Ishikawa (cell line): ENCODE data around the gene HTT.

Experiments
- CEBPB ChIP-seq: IDR thresholded peaks from 2 replicates; pipeline ENCODE4 v1.6.1; 2012
- CREB1 ChIP-seq: IDR thresholded peaks from 2 replicates; pipeline ENCODE4 v1.6.1; 2012; ENCODE audit warnings: low read depth
- EGR1 ChIP-seq: IDR thresholded peaks from 2 replicates; pipeline ENCODE4 v1.6.1; 2012
- EP300 ChIP-seq: IDR thresholded peaks from 2 replicates; pipeline ENCODE4 v1.6.1; 2012; ENCODE audit warnings: borderline replicate concordance
- FOXM1 ChIP-seq: IDR thresholded peaks from 2 replicates; pipeline ENCODE4 v1.6.1; 2012; ENCODE audit warnings: low read depth, borderline replicate concordance
- MAX ChIP-seq: IDR thresholded peaks from 2 replicates; pipeline ENCODE4 v1.6.1; 2012
- NFIC ChIP-seq: IDR thresholded peaks from 2 replicates; pipeline ENCODE4 v1.6.1; 2012
- RAD21 ChIP-seq: IDR thresholded peaks from 2 replicates; pipeline ENCODE4 v1.6.1; 2012; ENCODE audit warnings: low read depth
- TAF1 ChIP-seq: IDR thresholded peaks from 2 replicates; pipeline ENCODE4 v1.6.1; 2012; ENCODE audit warnings: low read depth, mild to moderate bottlenecking
- TCF12 ChIP-seq: IDR thresholded peaks from 2 replicates; pipeline ENCODE4 v1.6.1; 2012; ENCODE audit warnings: low read depth
- TEAD4 ChIP-seq: IDR thresholded peaks from 2 replicates; pipeline ENCODE4 v1.6.1; 2012
- YY1 ChIP-seq: IDR thresholded peaks from 2 replicates; pipeline ENCODE4 v1.6.1; 2012; ENCODE audit warnings: low read depth
- ZBTB7A ChIP-seq: IDR thresholded peaks from 2 replicates; pipeline ENCODE4 v1.6.1; 2012; ENCODE audit warnings: low read depth
- TF ChIP-seq, protein P1 (sequence below): IDR thresholded peaks from 2 replicates; pipeline ENCODE4 v1.6.1; 2012; ENCODE audit warnings: low read depth, mild to moderate bottlenecking
- TF ChIP-seq, protein P2 (sequence below): IDR thresholded peaks from 2 replicates; pipeline ENCODE4 v1.6.1; 2012

The HTT gene

GRCh38 chr4:3266076-3266475, 191.6 kb downstream of the HTT start:
- TF ChIP-seq EP300 (no peak), RAD21 (no peak), EGR1 (no peak), MAX (no peak), TCF12 (no peak), CEBPB (no peak), ZBTB7A (no peak), NFIC (no peak), CREB1 (no peak)

DNA sequence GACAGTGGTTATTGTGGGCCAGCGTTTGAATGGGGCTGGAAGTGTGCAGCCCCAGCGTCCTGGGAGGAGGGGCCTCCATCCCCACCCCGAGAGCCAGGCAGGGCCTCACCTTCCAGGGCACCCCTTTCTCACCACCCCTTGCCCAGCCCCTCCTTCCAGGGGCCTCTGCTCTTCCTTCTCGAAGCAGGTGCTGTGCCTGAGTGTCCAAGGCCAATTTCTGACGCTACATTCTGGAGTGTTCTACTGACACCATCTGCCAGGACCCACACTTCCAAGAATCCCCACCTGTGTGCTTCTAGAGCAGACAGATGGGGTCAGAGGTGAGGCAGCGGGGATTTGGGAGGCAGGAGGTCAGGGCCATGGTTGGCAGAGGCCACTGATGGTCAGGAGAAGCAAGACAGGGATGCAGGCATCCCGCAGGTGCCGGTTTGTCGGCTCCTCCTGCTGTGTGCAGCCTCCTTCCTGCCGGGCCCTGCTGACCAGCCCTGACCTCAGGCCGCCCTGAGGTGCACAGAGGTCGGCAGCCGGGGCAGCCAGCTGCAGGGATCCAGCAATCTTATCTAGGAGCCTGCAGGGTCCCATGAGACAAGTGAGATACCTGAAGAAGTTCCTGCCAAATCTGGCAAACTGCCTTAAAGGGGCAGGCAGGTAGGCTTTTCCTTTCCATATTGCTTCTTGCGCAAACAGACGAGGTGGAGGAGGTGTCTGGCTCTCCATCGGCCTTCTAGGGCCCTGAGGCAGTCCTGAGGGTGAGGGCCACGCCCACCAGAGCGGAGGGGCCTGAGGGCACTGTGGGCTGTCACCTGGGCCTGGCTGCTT, 193.3 kb downstream of the HTT start:
- TF ChIP-seq, protein P1, sequence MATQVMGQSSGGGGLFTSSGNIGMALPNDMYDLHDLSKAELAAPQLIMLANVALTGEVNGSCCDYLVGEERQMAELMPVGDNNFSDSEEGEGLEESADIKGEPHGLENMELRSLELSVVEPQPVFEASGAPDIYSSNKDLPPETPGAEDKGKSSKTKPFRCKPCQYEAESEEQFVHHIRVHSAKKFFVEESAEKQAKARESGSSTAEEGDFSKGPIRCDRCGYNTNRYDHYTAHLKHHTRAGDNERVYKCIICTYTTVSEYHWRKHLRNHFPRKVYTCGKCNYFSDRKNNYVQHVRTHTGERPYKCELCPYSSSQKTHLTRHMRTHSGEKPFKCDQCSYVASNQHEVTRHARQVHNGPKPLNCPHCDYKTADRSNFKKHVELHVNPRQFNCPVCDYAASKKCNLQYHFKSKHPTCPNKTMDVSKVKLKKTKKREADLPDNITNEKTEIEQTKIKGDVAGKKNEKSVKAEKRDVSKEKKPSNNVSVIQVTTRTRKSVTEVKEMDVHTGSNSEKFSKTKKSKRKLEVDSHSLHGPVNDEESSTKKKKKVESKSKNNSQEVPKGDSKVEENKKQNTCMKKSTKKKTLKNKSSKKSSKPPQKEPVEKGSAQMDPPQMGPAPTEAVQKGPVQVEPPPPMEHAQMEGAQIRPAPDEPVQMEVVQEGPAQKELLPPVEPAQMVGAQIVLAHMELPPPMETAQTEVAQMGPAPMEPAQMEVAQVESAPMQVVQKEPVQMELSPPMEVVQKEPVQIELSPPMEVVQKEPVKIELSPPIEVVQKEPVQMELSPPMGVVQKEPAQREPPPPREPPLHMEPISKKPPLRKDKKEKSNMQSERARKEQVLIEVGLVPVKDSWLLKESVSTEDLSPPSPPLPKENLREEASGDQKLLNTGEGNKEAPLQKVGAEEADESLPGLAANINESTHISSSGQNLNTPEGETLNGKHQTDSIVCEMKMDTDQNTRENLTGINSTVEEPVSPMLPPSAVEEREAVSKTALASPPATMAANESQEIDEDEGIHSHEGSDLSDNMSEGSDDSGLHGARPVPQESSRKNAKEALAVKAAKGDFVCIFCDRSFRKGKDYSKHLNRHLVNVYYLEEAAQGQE, result no peak
- TF ChIP-seq CEBPB (0 out of 2 replicates have a peak, but pooled peaks have one; percentile 38), RAD21 (no peak)

DNA sequence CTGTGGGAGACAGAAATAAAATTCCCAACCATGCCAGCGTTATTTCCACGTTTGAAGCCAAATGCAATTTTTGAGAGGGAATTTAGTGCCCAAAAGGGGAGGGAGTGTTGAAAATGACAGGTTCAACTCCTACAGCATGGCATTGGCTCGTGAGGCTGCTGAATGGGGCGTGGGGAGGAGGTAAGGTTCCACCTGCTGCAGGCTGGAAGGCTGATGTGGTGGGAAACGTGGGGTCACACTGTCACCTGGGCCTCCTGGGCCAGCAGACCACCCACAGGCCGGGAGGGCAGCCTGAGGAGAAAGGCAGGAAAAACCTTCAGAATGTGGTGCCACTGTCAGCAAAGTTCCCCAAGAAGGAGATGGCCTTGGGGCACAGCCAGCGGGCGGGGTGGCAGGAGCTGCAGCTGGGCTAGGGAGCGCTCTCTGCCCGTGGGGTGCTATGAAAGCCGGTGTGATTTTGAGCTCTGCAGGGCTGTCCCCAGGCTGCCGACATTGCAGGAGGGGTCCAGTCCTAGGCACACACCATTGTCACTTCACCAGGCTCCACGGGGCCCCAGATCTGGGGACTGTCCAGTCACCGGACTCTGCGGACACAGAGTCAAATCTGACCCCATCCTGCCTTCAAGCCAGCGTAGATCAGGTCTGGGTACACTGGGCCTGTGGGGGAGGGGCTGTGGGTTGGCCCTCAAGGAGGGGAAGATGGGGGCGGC, 194.1 kb downstream of the HTT start:
- no peak for TF ChIP-seq TAF1
- TF ChIP-seq CREB1, result no peak
- TF ChIP-seq CEBPB, result no peak
- no peak for TF ChIP-seq MAX
- TF ChIP-seq EGR1, result no peak
- no peak for TF ChIP-seq FOXM1
- no peak for TF ChIP-seq YY1
- TF ChIP-seq RAD21, result no peak
- TF ChIP-seq NFIC, result no peak
- TF ChIP-seq, protein P1, result no peak
- TF ChIP-seq ZBTB7A, result no peak
- TF ChIP-seq, protein P2, sequence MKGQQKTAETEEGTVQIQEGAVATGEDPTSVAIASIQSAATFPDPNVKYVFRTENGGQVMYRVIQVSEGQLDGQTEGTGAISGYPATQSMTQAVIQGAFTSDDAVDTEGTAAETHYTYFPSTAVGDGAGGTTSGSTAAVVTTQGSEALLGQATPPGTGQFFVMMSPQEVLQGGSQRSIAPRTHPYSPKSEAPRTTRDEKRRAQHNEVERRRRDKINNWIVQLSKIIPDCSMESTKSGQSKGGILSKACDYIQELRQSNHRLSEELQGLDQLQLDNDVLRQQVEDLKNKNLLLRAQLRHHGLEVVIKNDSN, result no peak
- TF ChIP-seq TEAD4, result no peak
- TF ChIP-seq TCF12, result no peak
- no peak for TF ChIP-seq EP300

DNA sequence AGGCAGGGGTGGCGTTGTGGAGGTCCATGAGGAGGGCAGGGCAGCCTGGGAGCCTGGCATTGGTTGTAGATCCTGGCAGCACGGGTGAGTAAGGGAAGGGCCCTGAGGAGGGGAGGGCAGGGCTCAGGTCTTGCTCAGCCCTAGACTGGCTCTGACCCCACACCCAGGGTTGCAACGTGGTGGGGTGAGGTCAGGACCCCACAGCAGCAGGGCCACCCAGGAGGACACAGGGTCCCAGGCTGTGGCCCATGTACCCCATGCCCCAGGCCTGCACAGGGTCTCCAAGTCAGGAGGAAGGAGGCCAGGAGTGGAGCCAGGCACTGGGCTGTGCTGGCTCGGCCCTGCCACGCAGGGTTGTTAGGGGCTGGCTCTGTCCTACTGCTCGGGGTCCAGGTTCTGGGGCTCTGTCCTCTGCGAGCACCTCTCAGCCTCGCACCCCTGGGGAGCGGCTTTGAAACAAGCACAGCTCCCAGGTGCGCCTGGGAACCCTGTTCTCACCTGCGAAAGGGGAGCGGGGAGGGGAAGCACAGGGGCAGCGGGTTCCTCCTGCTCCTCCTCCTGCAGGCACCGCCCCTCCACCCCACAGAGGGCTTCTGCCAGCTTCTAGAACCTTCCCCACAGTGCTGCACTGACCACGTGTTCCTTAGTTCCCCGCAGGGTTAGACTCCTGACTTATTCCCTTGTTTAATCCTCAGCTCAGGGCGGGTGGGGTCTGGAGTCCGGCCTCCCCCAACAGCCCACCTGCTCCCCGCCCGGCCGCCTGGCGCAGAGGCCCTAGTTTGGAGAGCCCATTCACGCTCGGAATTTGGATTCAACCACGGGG, 194.8 kb downstream of the HTT start:
- TF ChIP-seq, protein P1, result no peak
- TF ChIP-seq ZBTB7A, result no peak
- TF ChIP-seq TCF12, result no peak
- no peak for TF ChIP-seq TEAD4
- TF ChIP-seq CEBPB, result no peak
- TF ChIP-seq YY1, result no peak
- no peak for TF ChIP-seq MAX
- no peak for TF ChIP-seq CREB1
- no peak for TF ChIP-seq EGR1
- TF ChIP-seq RAD21, result no peak
- TF ChIP-seq EP300, result no peak
- TF ChIP-seq, protein P2, result no peak
- TF ChIP-seq FOXM1, result no peak
- no peak for TF ChIP-seq NFIC
- no peak for TF ChIP-seq TAF1
